Gastrocnemius medialis (tissue), 4 donors: ENCODE results near the gene CDH23.

Experiments
- CTCF ChIP-seq, 5 experiments: fragments of 450-650 bp in 3 of 5; fragments of 200-600 bp in 2 of 5; sonication (generic) in 2 of 5; IDR thresholded peaks in 4 of 5; conservative IDR thresholded peaks in 1 of 5; 1 replicate in 4 of 5; 2 replicates in 1 of 5; pipeline ENCODE4 v1.5.1; 2016 to 2019; ENCODE audit warnings: antibody characterized with exemption in 5 of 5, mild to moderate bottlenecking in 3 of 5, moderate library complexity in 3 of 5
- POLR2A ChIP-seq, 2 donors: fragments of 450-650 bp; IDR thresholded peaks; one replicate each; pipeline ENCODE4 v1.6.1; 2017; ENCODE audit warnings: antibody characterized with exemption in 2 of 2, mild to moderate bottlenecking in 2 of 2, moderate library complexity in 2 of 2

DNA sequence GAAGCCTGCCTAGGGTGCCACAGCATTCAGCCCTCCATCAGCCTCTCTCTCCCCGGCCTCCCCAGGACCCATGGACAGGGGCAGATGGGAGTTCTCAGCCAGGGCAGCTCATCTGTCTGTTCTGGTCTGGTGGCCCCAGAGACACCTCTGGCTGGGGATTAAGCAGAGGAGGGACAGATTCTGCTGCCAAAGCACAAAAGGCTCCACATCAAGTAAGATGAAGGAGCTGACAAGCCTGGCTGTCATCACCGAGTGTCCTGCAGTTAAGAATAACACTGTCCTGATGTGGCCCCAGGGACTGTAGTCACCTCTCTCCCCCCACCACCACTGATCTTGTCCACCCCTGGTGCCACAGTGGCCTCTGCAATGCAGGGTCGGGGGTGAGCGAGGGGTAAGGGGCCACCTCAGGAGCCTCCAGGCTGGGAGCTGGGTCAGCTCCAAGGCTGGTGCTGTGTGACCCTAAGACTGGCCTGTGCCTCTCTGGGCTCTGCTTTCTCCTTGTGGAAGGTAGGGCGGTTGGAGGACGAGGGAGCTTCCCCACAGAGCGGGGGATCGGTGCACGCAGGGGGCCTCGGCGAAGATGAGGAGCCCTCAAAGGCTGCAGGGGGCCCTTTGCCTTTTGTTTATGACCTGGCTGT, 304.1 kb downstream of the CDH23 start:
- TF ChIP-seq CTCF (IDR thresholded peaks at IDR 0.05 in 4 of 5, conservative IDR thresholded peaks at IDR 0.05 in 1 of 5) (no peak), POLR2A (IDR thresholded peaks at IDR 0.05) (no peak)
